A673 (cell line): ENCODE results near the gene BTBD7.

Experiments
- EZH2 ChIP-seq: fragments of 200-600 bp; sonication (generic); IDR thresholded peaks from 2 replicates; pipeline ENCODE4 v1.6.1; 2017; ENCODE audit warnings: borderline replicate concordance, low read depth, mild to moderate bottlenecking, mixed read lengths, antibody characterized with exemption, low read length; ENCODE audit not compliant: poor library complexity, severe bottlenecking
- TF ChIP-seq, protein P1 (sequence below): fragments of 300-800, 200-600 bp; sonication (generic); conservative IDR thresholded peaks from 2 replicates; pipeline ENCODE4 v1.5.1; 2017; ENCODE audit warnings: low read depth, mild to moderate bottlenecking, antibody characterized with exemption, low read length, moderate library complexity, mixed read lengths

DNA sequence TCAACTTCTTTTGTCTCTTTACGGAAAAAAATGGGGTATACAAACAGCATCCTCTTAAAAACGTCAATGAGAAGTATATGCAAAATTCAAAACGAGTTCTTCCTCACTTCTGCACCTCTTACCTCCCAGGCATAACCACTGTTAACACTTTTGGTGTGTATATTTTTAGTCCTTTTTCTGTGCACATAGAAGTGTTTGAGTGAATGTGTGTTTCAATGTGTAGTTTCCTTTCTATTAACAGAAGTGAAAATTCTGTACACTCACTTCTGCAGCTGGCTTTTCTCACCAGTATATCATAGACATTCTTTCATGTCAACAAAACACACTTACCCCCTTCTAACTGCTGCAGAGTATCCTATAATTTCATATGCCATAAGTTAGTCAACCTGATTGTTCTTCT lies 120.4 kb downstream of the BTBD7 start:
- TF ChIP-seq, protein P1, sequence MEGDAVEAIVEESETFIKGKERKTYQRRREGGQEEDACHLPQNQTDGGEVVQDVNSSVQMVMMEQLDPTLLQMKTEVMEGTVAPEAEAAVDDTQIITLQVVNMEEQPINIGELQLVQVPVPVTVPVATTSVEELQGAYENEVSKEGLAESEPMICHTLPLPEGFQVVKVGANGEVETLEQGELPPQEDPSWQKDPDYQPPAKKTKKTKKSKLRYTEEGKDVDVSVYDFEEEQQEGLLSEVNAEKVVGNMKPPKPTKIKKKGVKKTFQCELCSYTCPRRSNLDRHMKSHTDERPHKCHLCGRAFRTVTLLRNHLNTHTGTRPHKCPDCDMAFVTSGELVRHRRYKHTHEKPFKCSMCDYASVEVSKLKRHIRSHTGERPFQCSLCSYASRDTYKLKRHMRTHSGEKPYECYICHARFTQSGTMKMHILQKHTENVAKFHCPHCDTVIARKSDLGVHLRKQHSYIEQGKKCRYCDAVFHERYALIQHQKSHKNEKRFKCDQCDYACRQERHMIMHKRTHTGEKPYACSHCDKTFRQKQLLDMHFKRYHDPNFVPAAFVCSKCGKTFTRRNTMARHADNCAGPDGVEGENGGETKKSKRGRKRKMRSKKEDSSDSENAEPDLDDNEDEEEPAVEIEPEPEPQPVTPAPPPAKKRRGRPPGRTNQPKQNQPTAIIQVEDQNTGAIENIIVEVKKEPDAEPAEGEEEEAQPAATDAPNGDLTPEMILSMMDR = no peak
- TF ChIP-seq EZH2 = no peak
